GM18870 (cell line): ENCODE data around the gene CKB.
"Not testable (repeated sequence)": the region's sequence is repeated elsewhere in the genome, so short reads cannot be mapped to it uniquely, and the experiment has no call there.

Source experiments
- ATAC-seq: cut with Tn5 transposase; IDR thresholded peaks from one replicate; pipeline ENCODE4 v1.9.1; 2021; ENCODE audit warnings: moderate library complexity; ENCODE audit not compliant: unreplicated experiment

The CKB gene

GRCh38 chr14:103528146-103528586 is 5.5 kb upstream of the CKB start:
- no peak for ATAC-seq

- ATAC-seq, result peak; percentile 48
These were observed 4.9 kb upstream of the CKB start for GRCh38 chr14:103527408-103528145.

- ATAC-seq, result no peak
These were observed 4.3 kb upstream of the CKB start for GRCh38 chr14:103526914-103527248.

GRCh38 chr14:103526247-103526913 is 3.8 kb upstream of the CKB start:
- ATAC-seq, result no peak

- not testable (repeated sequence) for ATAC-seq
These were observed 3.0 kb upstream of the CKB start for GRCh38 chr14:103525430-103526246.

GRCh38 chr14:103524002-103524935 is 1.6 kb upstream of the CKB start:
- ATAC-seq, result no peak

- no peak for ATAC-seq
These were observed 935 bp upstream of the CKB start for GRCh38 chr14:103523575-103523954.

GRCh38 chr14:103521951-103522563 is 573 bp downstream of the CKB start:
- no peak for ATAC-seq

- ATAC-seq, result no peak
These were observed 1.1 kb downstream of the CKB start for GRCh38 chr14:103521438-103521950.

- no peak for ATAC-seq
These were observed 1.8 kb downstream of the CKB start for GRCh38 chr14:103520657-103521437.

- no peak for ATAC-seq
These were observed 2.4 kb downstream of the CKB start for GRCh38 chr14:103520269-103520656.

- no peak for ATAC-seq
These were observed 2.8 kb downstream of the CKB start for GRCh38 chr14:103519837-103520212.

GRCh38 chr14:103519043-103519836 is 3.4 kb downstream of the CKB start:
- no peak for ATAC-seq

GRCh38 chr14:103518422-103519042 is 4.1 kb downstream of the CKB start:
- ATAC-seq, result no peak

- ATAC-seq, result no peak
These were observed 4.8 kb downstream of the CKB start for GRCh38 chr14:103517721-103518421.

- no peak for ATAC-seq
These were observed 5.5 kb downstream of the CKB start for GRCh38 chr14:103517174-103517566.

GRCh38 chr14:103516426-103517173 is 6.0 kb downstream of the CKB start:
- ATAC-seq, result no peak
